ENCODE measurements around the gene PHLDB3.
"Not testable (repeated sequence)": the region's sequence is repeated elsewhere in the genome, so short reads cannot be mapped to it uniquely, and the experiment has no call there.

PHLDB3 gene

DNA sequence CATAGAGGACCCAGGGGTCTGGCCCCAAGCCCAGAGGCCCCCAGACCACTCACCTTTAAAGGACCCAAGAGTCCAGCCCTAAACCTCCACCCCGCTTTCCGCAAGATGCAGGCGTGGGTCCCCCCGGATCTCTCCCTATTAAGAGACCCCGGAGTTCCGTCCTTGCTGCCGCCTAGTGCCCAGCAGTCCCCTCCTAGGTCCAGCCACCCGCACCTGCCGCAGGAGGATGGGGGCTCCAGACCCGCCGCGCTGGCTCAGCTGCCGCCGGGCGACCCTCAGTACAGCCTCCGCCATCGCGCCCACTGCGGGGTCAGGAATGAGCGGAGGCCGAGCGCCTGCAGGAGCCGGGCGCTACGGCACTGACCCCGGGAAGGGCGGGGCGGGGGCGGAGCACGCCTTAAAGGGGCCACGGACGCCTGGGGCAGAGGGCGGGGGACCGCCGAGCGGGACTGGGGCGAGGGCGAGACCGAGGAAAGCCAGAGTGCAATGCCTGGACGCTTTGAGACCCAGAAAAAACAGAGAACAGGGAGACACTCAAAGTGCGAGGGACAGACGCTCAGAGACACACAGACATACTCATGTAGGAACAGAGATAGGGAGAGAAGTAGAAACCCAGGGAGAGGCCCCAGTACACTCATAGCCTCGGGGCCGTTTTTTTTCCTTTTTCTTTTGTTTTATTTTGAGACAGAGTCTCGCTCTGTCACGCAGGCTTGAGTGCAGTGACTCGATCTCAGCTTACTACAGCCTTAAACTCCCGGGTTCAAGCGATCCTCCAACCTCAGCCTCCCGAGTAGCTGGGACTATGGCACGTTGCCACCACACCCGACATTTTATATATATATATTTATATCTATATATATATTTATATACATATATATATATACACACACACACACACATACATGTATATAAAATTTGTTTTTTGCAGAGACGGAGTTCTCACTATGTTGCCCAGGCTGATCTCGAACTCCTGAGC lies 22.6 kb upstream of the PHLDB3 start, which contains the start of gene ETHE1:
Gene ETHE1 (minus strand): TSS at position 318 of the 976 bp plus-strand sequence. CDS start 24 bp downstream, at position 294.
- no peak for FAIRE-seq

DNA sequence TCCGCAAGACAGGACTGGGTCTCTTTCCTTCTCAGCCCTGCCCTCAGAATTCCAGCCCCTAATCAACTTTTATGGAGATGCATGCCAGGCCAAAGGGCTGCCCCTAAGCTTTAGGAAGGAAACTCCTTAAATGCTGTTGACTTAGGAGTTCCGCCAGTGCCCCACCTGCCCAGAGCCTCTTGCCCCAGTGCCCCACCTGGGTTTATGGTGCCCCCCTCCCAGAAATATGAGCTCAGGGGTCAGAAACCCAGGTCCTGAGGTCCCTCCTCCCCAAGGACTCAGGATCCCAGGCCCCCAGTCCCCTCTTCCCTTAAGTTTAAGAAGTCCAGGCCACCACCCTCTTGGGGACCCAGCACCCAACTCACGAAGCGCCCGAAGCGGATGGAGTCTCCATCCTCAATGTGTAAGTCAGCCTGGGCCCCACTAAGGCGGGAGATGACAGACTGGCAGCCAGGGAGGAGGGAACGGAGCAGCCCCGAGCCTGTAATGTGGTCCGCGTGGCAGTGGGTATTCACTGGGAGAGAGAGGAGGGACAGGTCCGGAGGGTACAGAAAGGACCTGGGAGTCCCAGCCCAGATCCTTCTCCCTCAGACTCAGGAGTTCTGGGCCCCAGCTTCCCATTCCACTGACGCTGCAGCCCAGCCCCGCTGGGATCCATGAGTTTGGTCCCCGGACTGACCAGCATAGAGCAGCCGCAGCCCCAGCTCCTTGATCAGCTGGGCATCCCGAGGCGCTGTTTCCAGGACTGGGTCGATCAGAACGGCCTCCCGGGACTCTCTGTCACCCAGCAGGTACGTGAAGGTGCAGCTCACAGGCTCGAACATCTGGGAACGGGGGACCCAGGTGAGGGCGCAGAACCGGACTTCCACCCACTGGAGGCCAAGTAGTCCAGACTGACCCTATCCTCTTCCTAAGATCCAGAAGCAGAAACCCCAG lies 21.6 kb upstream of the PHLDB3 start:
- FAIRE-seq, result no peak

DNA sequence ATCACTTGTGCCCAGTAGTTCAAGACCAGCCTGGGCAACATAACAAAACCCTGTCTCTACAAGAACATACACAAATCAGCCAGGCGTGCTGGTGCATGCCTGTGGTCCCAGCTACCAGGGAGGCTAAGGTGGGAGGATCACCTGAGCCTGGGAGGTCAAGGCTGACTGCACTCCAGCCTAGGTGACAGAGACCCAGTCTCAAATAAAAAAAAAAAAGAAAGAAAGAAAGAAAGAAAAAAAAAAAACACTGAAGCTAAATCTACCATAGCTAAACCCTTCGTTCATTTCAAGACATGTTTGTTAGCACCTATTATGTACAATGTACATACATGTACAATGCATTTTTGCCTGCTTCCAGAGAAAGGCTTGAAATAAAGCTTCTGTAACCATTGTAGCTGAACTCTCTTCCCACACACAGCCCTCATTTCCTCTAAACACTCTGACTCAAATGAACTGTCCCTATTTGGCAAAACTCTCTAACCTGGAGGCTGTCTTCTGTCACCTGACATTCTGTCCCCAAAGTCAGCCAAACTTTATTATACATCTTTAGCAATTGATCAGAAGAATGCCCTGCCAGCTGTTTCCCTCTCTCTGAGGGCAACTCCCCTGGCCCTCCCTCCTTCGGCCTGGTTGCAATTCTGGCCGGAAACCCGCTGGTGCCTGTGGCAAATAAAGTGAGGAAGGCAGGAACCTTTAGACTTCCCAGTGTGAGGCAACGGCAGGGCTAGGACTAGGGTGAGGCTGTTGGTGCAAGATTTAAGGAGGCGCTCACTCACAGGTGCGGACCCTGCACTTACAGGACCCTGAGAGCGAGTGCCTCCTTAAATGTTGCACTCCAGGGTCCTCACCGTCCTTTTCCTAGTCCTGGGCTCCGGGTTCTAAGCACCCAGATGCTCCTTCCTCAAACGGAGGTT lies 20.6 kb upstream of the PHLDB3 start:
- FAIRE-seq, result no peak

DNA sequence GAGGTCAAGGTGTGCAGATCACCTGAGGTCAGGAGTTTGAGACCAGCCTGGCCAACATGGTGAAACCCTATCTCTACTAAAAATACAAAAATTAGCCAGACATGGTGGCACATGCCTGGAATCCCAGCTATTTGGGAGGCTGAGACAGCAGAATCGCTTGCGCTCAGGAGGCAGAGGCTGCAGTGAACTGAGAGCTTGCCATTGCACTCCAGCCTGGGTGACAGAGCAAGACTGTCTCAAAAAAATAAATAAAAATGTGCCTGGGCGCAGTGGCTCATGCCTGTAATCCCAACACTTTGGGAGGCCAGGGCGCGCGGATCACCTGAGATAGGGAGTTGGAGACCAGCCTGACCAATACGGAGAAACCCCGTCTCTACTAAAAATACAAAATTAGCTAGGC lies 19.1 kb upstream of the PHLDB3 start:
- FAIRE-seq, result not testable (repeated sequence)

DNA sequence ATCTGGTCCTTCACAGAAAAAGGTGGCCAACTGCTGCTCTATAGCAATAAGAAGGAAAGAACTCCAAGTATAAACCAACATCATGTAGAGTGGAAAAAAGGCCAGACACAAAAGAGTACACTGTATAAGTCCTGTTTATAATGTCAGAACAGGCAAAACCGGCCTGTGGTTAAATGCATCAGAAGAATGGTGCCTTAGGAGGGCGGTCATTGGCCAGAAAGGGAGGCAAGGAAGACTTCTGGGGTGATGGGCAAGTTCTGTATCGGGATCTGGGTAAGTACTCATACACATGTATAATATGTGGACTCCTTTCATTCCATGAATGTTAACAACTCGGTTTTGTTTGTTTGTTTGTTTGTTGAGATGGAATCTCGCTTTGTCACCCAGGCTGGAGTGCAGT lies 18.4 kb upstream of the PHLDB3 start:
- FAIRE-seq, result no peak

DNA sequence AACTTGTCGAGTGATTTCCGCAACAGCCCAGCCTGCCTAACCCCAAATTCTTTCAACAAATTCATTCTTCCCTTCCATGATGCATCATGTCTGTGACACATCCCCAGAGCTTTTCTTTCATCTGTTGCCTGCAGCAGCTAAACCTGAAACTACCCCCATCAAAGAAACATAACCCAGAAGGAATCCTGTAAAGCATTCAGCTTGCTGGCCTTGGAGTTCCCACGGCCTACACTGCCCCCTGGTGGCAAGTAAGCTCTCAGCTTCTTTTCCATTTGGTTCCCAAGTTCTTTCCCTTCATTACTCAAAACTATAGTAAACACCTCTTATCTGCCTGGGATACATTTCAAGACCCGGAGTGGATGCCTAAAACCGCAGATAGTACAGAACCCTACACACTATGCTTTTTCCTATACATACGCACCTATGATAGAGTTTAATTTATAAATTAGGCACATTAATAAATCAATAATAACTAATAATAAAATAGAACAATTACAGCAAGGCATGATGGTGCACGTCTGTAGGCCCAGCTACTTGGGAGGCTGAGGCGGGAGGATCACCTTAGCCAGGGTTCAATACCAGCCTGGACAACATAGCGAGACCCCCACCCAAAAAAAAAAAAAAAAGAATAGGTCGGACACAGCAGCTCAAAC lies 15.0 kb upstream of the PHLDB3 start:
- peak; percentile 72 for FAIRE-seq

DNA sequence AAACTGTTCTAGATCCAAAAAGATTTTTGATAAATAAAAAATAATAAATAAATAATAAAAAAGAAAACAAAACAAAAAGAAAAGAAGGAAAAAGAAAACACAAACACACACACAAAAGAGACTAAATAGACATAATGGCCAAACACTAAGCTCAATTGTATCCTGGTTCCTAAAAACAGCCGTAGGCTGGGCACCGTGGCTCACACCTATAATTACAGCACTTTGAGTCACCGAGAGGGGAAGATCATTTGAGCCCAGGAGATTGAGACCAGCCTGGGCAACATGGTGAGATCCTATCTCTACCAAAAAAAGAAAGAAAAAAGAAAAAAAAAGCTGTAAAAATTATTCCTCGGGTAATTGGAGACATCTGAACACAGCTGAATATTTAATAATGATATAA lies 13.5 kb upstream of the PHLDB3 start:
- FAIRE-seq, result no peak

DNA sequence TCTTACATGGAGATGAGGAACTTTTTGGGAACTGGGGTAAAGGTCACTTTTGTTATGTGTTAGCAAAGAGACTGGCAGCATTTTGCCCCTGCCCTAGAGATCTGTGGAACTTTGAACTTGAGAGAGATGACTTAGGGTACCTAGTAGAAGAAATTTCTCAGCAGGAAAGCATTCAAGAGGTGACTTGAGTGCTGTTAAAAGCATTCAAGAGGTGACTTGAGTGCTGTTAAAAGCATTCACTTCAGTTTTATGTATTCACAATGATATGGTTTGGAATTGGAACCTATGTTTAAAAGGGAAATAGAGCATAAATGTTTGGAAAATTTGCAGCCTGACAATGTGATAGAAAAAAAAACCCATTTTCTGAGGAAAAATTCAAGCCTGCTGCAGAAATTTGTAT lies 7.9 kb upstream of the PHLDB3 start:
- FAIRE-seq, result not testable (repeated sequence)

DNA sequence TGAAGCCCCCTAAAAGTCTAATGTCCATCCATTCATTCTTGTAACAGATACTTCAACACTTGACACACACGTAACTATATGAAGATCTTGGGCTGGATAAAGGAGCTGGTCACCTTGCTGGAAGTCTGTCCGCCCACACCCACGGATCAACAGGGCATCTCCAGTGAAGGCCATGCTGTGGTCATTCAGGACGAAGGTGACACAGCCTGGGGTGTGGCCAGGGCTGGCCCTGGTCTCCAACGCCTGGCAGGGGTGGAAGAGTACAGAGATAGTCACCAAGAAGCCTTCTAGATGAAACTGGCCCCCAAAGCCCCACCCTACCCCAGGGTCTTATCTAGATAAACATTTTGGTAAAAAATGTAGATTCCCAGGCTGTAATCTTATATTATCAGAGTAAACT lies 6.8 kb upstream of the PHLDB3 start:
- FAIRE-seq, result no peak

DNA sequence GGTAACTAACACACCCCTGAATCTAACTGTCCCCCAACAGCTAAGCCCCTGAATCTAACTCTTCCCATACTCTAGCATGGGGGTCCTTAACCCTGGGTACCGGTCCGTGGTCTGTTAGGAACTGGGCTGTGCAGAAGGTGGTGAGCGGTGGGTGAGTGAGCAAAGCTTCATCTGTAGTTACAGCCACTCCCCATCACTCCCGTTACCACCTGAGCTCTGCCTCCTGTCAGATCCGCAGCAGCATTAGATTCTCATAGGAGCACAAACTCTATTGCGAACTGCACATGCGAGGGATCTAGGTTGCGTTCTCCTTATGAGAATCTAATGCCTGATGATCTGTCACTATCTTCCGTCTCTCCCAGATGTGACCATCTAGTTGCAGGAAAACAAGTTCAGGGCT lies 6.2 kb upstream of the PHLDB3 start:
- FAIRE-seq, result no peak

DNA sequence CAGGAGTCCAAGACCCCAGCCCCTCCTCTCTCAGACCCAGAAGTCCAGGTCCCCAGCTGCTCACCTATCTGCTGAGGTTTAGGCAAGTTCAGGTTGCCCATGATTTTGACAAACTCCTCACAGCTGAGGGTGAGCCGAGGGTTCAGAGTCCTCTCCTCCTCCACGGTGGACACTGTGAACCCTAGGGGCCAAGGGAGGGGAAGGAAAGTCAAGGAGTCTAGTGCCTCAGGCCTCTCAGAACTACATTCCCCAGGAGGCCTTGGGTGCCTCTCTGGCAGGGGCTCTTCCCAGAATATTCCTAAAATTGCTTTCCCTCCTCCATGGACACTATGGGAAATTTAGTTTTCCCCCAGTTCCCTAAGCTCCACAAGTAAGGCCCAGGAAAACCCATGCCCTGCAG lies 3.3 kb upstream of the PHLDB3 start:
- no peak for FAIRE-seq

DNA sequence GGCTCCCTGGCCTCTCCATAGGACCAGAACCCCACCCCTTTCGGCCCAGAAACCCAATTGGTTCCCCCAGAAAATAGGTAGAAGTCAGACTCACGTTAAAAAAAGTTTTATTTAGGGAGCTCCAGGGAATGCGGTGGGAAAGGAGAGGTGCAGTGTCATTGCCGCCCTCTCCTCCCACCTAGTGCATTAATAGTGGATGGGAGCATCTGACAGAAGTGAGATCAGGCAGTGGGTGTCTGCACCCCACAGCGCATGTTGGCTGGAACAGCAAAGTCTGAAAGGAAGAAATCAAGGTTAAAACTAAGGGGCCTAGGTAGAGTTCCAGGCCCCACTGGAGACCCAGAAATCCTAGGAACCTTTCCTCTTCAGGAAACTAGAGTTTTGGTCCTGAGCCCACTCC lies 2.1 kb upstream of the PHLDB3 start:
- FAIRE-seq, result no peak

DNA sequence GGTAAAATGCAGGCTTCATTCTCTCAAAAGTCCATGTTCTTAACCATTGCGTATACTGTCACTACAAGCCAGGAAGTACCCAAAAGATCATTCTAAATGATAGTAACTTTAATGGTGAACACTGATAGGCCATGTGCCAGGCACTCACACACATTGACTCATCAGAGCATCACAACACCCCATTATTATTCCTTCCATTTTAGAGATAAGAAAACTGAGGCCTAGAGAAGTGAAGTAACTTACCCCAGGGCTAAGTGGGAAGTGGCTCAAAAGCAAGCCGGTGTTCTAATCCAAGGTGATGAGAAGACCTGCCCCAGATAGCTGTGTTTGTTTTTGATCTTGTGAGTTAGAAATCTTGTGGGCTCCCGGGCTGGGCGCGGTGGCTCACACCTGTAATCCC lies 1.4 kb upstream of the PHLDB3 start:
- FAIRE-seq, result no peak

DNA sequence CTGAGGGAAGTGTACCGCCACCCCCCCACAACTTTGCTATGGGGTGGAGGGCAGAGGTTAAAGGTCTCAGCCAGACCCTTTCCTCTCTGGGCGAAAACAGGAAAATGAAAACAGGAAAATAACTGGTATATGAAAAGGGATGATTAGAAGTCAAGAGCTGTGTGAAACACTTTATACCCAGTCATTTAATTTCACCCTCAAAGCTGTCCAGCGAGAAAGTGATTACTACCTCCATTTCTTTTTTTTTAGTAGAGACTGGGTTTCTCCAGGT lies 575 bp upstream of the PHLDB3 start:
- no peak for FAIRE-seq

DNA sequence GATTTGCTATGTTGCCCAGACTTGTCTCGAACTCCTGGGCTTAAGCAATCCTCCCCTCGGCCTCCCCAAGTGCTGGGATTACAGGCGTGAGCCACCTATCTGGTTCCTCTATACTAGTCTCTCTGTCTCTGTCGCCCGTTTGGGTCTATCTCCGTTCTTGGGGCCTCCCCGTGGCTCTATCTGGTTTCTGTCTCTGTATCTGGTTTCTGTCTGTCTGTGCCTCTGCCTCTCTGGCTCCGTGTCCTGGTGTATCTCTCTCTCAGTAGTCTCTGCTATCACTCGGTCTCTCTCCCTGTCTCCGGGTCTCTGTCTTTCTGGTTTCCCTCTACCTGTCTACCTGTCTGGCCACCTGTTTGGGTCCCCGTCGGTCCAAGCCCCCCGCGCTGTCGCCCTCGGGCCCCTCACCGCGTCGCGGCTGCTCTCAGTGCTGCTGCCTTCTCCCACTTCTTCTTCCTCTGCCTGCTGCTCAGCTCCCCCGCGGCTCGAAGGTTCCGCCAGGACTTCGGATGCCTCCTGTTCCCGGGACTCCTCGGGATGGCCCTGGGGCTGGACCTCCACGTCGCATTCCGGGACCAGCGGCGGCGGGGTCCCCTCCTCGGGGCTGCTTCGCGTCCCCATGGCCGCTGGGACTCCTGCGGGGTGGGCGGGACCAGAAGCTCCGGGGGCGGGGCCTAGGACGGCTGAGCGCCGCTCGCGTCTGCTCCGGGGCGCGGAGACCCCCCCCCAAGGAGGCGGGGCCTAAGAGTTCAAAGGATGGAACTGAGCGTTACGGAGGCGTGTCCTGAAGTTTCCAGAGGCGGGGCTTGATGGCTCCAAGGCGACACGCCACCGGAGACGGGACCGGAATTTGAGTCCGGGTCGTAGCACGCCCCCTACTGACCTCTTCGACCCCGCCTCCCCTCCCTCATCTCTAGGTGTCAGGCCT lies 783 bp downstream of the PHLDB3 start:
- FAIRE-seq, result peak; percentile 62

DNA sequence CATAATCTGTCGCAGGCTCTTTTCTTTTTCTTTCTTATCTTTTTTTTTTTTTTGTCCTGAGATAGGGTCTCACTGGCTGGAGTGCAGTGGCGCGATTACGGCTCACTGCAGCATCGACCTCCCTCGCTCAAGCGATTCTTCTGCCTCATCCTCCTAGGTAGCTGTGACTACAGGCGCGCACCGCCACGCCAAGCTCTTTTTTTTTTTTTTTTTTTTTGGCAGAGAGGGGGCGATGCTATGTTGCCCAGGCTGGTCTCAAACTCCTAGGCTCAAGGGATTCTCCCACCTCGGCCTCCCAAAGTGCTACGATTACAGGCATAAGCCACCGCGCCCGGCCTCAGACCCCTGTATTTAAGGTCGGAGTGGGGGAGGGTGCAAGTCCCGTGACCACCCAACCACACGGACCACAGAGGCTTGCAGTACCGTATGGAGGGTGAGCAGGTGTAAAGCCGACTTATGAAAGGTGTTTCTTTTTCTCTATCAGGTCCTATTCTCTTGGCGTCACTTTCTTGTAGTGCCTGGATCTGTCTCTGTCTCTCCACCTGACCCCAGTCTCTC lies 2.0 kb downstream of the PHLDB3 start:
- no peak for FAIRE-seq

DNA sequence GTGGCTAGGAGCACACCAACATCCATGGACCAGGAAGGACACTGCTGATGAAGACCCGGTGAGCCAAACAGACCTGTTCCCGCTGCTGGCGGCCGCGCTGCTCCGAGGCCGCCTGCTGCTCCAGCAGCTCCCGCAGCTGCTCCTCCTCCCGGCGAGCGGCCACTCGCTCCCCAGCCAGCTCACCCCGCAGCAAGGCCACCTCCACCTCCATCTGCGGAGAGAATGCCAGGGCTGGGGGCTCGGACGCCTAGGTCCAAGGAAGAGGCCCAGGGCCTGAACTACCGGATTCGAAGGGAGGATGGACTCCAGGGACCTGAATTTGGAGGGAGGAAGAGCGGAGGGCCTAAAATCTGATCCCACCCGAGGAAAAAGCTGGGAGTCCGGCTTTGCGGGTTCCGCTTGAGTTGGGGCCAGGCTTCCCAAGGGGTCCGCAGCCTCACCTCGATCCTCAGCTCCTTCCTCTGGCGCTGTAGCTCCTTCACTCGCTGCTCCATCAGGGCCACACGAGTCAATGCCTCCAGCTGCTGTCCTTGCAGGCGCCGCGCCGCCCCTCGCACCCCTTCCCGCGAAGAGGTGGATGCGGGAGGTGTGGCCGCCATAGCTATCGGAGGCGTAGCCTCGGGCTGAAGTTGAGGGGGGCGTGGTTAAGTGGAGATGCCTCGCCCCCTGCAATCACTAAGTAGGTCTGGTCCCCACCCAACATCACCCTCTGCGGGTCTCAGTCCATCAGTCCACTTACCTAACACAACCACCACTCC lies 2.7 kb downstream of the PHLDB3 start:
- no peak for FAIRE-seq

DNA sequence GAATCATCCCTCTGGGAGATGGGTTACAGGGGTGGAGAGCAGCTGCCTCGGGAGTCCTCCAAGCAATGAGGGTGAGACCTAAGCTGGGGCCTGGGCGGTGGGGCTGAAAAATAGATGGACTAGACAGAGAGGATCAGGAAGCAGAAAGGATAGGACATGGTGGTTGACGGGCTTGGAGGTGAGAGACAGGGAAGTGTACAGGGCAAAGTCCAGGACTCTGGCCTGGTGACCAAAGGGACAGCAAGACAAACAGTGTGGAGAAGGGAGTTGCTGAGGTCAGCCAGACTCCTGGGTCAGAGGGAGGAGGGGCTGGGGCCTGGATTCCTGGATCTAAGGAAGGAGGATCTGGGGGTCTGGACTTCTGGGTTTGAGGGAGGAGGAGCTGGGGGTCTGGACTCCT lies 5.5 kb downstream of the PHLDB3 start:
- no peak for FAIRE-seq

DNA sequence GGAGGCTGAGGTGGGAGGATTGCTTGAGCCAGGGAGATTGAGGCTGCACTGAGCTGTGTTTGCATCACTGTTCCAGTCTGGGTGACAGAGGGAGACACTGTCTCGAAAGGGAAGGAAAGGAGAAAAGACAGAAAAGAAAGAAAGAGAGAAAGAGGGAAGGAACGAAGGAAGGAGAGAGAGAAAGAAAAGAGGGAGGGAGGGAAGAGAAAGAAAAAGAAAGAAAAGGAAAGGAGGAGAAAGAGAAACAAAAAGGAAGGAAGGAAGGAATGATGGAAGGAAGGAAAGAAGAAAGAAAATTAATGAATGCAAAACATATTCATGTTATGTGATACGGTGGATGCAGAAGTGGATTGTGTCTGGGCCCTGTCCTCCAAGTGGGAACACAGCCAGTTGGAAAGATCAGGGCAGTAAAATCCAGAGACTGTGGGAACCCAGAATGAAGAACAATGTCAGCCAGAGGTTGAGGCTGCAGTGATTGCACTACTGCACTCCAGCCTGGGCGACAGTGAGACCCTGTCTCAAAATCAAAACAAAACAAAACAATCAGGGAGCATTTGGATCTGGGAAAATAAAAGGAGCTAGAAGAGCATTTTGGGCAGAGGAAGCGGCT lies 6.2 kb downstream of the PHLDB3 start:
- FAIRE-seq, result no peak

DNA sequence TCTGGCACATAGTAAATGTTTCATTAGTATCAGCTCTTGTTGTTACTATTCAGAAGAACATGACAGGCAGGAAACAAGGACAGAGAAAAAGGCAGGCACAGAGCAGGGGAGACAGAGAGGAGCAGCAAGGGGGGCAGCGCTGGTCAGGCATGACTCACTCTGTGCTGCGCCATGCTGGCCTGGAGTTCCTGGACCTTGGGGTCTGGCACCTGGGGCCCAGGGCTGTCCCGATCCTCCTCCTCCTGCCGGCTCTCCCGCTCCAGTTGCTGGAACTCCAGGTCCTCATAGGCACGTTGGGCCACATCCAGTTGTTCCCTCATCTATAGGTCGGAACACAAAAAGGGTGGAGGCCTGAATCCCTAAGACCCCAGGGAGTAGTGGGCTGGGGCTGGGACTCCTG lies 7.6 kb downstream of the PHLDB3 start:
- no peak for FAIRE-seq

Data from TTC549 (cell line).